Transverse colon (tissue), 4 donors: ENCODE measurements around the gene SCRN2. TPM values are rescaled to one million over a fixed set of nuclear protein-coding genes. Genes with fewer than 3 reads are reported as not detected.
A peak's percentile ranks its signal among the peaks of the same experiment; 100 is the strongest.

Source experiments
- DNase-seq: peaks from one replicate; pipeline ENCODE4 v3.0.0-alpha.2; 2019
- H3K27ac ChIP-seq, 4 donors: fragments of 200-600 bp; sonication (generic); 2 replicates each; pipeline ENCODE4 v1.5.1; 2016 to 2018; ENCODE audit warnings: inconsistent platforms in 4 of 4
- H3K27me3 ChIP-seq: fragments of 200-600 bp; sonication (generic); 2 replicates; pipeline ENCODE4 v1.5.1; 2017; ENCODE audit warnings: inconsistent platforms
- H3K36me3 ChIP-seq, 4 donors: fragments of 200-600 bp; sonication (generic); 2 replicates each; pipeline ENCODE4 v1.5.1; 2017 to 2019; ENCODE audit warnings: inconsistent platforms in 4 of 4
- H3K4me1 ChIP-seq, 4 donors: fragments of 200-600 bp; sonication (generic); 2 replicates each; pipeline ENCODE4 v1.5.1; 2017 to 2020; ENCODE audit warnings: inconsistent platforms in 4 of 4
- H3K4me3 ChIP-seq, 4 donors: fragments of 200-600 bp; sonication (generic); 1 replicate in 1 of 4; 2 replicates in 3 of 4; pipeline versions ENCODE4 v1.5.1 to v1.6.1; 2017 to 2019; ENCODE audit warnings: inconsistent platforms in 4 of 4
- H3K9me3 ChIP-seq, 2 donors: fragments of 200-600 bp; sonication (generic); 2 replicates each; pipeline ENCODE4 v1.5.1; 2017 to 2019; ENCODE audit warnings: inconsistent platforms in 2 of 2
- CTCF ChIP-seq, 5 experiments: fragments of 200-600 bp in 3 of 5; fragments of 450-650 bp in 2 of 5; sonication (generic) in 3 of 5; IDR thresholded peaks; 1 replicate in 2 of 5; 2 replicates in 3 of 5; pipeline ENCODE4 v1.5.1; 2016 to 2017; ENCODE audit warnings: antibody characterized with exemption in 5 of 5, inconsistent platforms in 3 of 5, mild to moderate bottlenecking in 2 of 5, moderate library complexity in 1 of 5
- EP300 ChIP-seq: sonication (generic); formaldehyde crosslinking; IDR thresholded peaks from one replicate; pipeline ENCODE4 v1.6.1; 2017; ENCODE audit warnings: antibody characterized with exemption, low read depth
- POLR2A ChIP-seq: fragments of 450-650 bp; IDR thresholded peaks from one replicate; pipeline ENCODE4 v1.6.1; 2016; ENCODE audit warnings: antibody characterized with exemption, mild to moderate bottlenecking, moderate library complexity
- POLR2AphosphoS5 ChIP-seq, 3 donors: sonication (generic); formaldehyde crosslinking; IDR thresholded peaks; one replicate each; pipeline ENCODE4 v1.6.1; 2016; ENCODE audit warnings: antibody characterized with exemption in 3 of 3
- WGBS, 2 donors: methylation state at CpG; one replicate each; pipeline ENCODE4 v1.1.5; 2018; ENCODE audit warnings: low coverage in 1 of 2; 5-methylcytosine and 5-hydroxymethylcytosine counted together
- in situ Hi-C, 4 donors: fragments of 200-750 bp; cut with MboI; loops; one replicate each; pipeline versions ENCODE4 v1.15.0 to v1.15.1; 2017; ENCODE audit warnings: low sequenced_read_pairs in 3 of 4, low pct_ligation_motif_present in 1 of 4, low pct_unique_long_range_greater_than_20kb in 1 of 4
- intact Hi-C: fragments of 100-400 bp; cut with DNase I; formaldehyde crosslinking; loops from one replicate; pipeline ENCODE4 v1.15.1; 2023; ENCODE audit warnings: low total_unique reads
- total RNA-seq, 4 donors: library from RNA; depleted of rRNA; stranded (reverse); fragments of >200 nt; gene quantifications; one replicate each; pipeline ENCODE4 v1.1.0, GENCODE V29; 2016

Gene SCRN2
- total RNA-seq, 4 donors from 2014 or later = 37.8 to 164 (median 89.7) TPM

GRCh38 chr17:47844227-47844626, 3.2 kb upstream of the SCRN2 start:
- in situ Hi-C loops (loop anchor here (5.0 to 25.0 kb wide), 3 partner anchors 43 to 118 kb away; partner anchors contain the start of genes CDK5RAP3 (in 1 of the 4) and PRR15L (in 1 of the 4)), intact Hi-C loops (loop anchor here (10.0 kb wide), 1 partner anchor 101 kb away; the partner anchor contains the start of gene PNPO)
- WGBS, 2 donors = 30 to 60% methylated on average over 2 to 5 of the region's 5 CpGs
- no peaks in the 10 kb centered on the region for H3K36me3 ChIP-seq
- peaks cover 12 to 37% (median 32%) of the 10 kb centered on the region in 4 donors for H3K4me1 ChIP-seq
- DNase-seq = no peak
- no peak overlapping the region for H3K4me3 ChIP-seq
- H3K27me3 ChIP-seq = peaks cover 34% of the 10 kb centered on the region
- H3K9me3 ChIP-seq = no peaks in the 10 kb centered on the region
- TF ChIP-seq CTCF (IDR thresholded peaks at IDR 0.05) = no peak
- TF ChIP-seq POLR2A = no peak
- no peak for TF ChIP-seq POLR2AphosphoS5 (IDR thresholded peaks at IDR 0.05)
- TF ChIP-seq EP300 = no peak
- no peak overlapping the region for H3K27ac ChIP-seq

GRCh38 chr17:47843391-47843730, 2.3 kb upstream of the SCRN2 start:
- no peaks in the 10 kb centered on the region for H3K36me3 ChIP-seq
- peaks cover 30% of the 10 kb centered on the region for H3K27me3 ChIP-seq
- H3K27ac ChIP-seq = peak overlapping the region in 1 of 4 donors; percentile 50
- intact Hi-C loops (loop anchor here (2.0 to 10.0 kb wide), 2 partner anchors 47 to 101 kb away; partner anchors contain the start of gene PNPO), in situ Hi-C loops (loop anchor here (5.0 to 25.0 kb wide), 3 partner anchors 44 to 119 kb away; partner anchors contain the start of genes CDK5RAP3 (in 1 of the 4) and PRR15L (in 1 of the 4))
- no peak overlapping the region for H3K4me3 ChIP-seq
- DNase-seq = no peak
- no peaks in the 10 kb centered on the region for H3K9me3 ChIP-seq
- WGBS, 2 donors = 15% methylated on average over 6 of the region's 6 CpGs; no CpG with 5 or more reads in 1 of the 2 donors
- TF ChIP-seq CTCF (IDR thresholded peaks at IDR 0.05) (peak in 1 of 5 experiments; percentile 7), POLR2A (no peak)
- H3K4me1 ChIP-seq = peaks cover 12 to 37% (median 32%) of the 10 kb centered on the region in 4 donors

- Histone ChIP-seq H3K27ac (peak overlapping the region; percentile 65 to 84 (median 77)), H3K9me3 (no peaks in the 10 kb centered on the region), H3K4me1 (peaks cover 12 to 37% (median 32%) of the 10 kb centered on the region in 4 donors), H3K36me3 (no peaks in the 10 kb centered on the region), H3K4me3 (peak overlapping the region in 2 of 4 donors; percentile 74 to 94), H3K27me3 (peaks cover 14% of the 10 kb centered on the region)
- in situ Hi-C loops = loop anchor here (5.0 to 25.0 kb wide), 3 partner anchors 46 to 121 kb away; partner anchors contain the start of genes CDK5RAP3 (in 1 of the 4) and PRR15L (in 1 of the 4)
- DNase-seq = no peak
- intact Hi-C loops = loop anchor here (2.0 to 10.0 kb wide), 2 partner anchors 49 to 103 kb away; partner anchors contain the start of gene PNPO
- peak in 1 of 5 experiments; percentile 36 for TF ChIP-seq CTCF (IDR thresholded peaks at IDR 0.05)
- no peak for TF ChIP-seq EP300
- no peak for TF ChIP-seq POLR2AphosphoS5 (IDR thresholded peaks at IDR 0.05)
- WGBS, 2 donors = 58 to 67% methylated on average over 7 to 16 of the region's 16 CpGs
Observed at GRCh38 chr17:47841488-47842291, 617 bp upstream of the SCRN2 start.
